HG02852 (cell line): ENCODE data around the gene ZNF827.

Source experiments
- ATAC-seq: cut with Tn5 transposase; IDR thresholded peaks from one replicate; pipeline ENCODE4 v1.9.1; 2021; ENCODE audit warnings: mild to moderate bottlenecking, moderate library complexity; ENCODE audit not compliant: unreplicated experiment

The ZNF827 gene

DNA sequence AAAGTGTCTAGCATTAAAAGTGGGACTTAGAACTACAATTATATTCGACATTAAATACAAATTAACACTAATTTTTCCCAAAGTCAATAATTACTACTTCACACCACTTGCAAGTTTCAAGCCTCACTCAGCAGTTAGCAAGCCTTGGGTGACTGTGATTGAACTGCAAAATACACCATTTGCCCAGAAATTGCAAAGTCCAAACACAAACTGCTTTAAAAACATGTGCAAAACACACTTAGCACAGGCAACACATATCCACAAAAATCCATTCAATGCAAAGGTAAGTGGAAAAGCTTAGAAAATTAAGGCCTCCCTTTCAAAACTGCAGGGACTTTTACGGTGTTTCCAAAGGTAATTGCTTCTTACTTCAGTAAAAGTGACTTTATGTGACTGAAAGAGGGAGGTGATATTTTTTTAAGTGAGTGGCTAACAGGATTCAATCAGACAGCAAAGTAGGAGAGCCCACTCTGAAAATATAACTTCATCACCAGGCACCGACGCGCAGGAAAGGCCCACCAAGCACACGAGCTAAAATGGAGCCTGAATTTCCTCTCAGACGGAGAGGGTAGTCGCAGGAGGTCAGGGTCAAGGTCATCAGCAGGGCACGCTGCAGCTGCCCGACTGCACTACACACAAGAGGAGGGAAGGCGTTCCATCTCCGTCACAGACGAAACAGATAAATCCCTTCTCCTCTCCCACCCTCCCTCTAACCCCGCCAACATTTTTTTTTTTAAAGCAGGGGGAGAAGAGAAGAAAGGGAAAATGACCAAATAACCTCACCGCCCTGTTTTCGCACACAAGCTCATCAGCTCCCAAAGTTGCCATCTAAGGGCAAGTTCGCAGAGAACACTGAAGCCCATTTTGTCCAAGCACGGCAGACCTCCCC is 3.1 kb downstream of the ZNF827 start:
- ATAC-seq = peak; percentile 25

DNA sequence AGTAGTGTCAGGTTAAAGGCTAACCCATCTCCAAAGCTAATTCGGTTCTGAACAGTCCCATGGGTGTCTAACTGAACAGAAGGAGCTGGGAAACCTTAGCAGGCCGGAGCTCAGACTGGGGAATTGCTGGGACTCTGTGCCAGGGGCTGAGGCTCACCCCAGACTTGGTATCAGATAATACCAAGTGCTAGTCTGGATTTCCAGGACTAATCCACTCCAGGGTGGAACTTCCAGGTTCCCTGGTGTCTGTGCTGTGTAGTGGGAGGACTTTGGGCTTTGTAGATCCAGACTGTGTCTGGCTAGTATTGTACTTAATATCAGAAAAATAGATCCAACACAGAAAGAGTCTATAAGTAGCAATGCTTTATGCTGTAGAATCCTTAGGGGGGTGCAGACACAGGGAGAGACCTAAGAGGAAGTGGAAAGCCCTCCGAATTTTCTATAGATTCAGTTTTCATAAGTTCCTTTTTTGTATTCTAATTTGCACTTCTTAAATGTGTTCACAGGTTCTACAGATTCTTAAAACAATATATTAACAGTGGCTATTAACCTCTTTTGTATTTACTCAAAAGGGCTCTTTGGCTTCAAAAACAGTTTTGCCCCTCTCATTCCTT is 4.1 kb downstream of the ZNF827 start:
- no peak for ATAC-seq

DNA sequence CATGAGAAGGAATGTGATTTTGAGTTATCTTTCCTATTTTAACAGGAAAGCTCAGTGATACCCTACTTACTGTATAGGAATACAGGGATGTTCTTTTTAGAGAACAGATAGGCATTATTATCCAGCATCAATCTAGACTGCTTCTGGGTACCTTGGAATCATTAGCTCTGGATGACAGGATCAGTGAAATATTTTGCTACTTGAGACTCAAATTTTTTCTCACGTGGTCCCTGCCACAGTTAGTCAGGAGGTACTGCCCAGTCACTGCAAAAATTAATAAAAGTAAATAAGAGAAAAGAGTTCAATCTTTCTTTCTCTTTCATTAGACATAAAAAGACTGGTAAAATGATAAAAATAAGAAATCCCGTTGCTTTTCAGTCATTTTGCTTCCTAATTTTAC is 5.5 kb downstream of the ZNF827 start:
- no peak for ATAC-seq

DNA sequence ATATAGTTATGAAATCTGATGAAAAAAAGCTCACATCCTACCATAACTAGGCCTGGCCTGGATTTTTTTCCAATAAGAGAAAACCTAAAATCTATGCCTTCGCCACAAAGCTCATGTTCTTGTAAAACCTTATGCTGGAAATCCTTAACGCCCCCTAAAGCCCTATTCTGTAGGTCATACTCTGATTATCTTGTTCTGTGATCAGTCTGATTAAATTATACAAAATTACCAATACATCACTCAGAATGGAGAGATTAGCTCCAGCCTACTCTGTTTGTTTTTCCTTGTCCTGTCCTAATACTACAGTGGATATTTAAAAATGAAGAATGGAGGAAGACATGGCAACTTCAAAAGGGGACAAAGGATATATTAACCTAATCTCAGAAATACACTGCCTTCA is 7.2 kb downstream of the ZNF827 start:
- no peak for ATAC-seq

DNA sequence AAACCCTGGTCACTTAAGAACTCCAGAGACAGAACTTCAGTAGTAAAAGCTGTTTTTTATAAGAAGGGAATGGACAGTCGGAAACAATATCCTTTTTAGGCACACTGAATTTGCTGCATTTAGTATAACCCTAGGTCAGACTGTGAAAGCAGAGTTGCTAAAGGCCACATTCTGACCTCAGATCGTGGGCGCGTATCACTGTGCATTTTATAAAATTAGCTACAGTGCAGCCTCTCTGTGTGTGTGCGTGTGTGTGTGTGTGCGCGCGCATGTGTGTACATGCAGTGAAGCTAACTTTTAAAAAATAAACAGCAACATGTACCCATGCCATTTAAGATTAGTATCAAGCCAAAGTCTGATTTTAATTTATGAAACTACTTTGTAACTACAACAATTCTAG is 8.0 kb downstream of the ZNF827 start:
- no peak for ATAC-seq

DNA sequence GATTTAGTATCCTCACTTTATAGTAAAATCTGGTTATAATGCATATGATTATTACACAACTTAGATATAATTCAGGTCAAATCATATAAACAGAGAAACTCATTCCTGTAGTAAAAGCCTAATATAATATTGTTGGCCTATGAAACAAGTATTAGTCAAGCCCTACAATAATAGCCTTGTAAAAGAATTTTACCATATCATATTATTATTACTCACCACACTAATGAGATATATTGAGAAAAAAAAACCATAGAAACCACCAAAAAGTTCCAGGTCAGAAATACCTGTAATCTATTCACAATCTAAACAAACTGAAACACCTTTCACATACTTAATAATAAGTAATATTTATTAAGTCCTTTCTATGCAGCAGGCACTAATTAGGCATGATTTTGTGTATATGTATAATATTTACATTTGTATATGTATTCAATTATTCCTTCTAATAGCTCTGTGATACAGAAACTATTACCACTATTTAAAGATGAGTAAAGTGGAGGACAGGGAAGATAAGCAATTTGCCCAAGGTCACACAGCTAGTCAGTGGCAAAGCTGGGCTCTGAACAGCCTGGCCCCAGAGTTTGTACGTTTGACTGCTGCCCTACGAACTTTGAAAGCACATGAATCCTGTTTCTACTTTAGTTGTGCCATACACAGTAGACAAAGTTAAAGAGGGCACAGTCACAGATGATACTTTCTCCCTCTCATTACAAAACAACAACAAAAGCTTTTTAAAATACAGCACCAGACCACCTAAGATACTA is 9.0 kb downstream of the ZNF827 start:
- ATAC-seq = no peak

DNA sequence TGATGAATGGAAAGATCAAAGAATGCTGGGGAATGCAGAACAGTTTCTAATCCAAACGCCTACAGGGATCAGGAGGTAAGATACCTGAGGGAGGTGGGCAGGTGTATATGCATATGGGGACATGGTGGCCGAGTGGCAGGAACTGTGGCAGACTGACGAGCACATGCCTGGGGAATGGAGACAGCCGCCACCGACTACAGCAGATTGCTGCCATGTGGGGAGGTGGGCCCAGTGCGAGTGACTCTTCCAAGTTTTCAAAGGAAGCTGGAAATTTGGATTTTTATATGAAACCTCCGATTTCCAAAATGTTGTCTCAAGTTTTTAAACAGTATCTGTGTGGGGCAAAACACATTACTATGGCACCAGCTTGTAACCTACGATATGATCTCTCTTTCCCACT is 9.9 kb downstream of the ZNF827 start:
- no peak for ATAC-seq

DNA sequence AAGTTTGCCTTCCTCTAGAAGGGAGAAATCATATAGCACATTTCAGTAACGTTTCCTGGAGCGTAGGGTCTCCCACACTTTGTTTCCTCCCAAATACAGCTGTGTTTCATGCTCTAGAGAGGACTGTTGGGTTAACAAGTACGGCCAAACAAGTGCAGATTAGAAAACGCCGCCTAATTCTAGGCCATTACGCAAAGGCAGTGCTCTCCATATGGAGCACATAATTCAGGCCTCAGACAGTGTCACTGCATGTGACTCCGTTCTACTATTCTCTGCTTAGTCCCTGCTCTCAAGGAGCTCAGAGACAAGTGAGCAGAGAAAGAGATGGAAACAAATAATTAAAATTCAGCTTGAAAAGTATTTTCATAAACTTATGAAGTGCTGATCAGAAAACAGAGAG is 11.6 kb downstream of the ZNF827 start:
- no peak for ATAC-seq

DNA sequence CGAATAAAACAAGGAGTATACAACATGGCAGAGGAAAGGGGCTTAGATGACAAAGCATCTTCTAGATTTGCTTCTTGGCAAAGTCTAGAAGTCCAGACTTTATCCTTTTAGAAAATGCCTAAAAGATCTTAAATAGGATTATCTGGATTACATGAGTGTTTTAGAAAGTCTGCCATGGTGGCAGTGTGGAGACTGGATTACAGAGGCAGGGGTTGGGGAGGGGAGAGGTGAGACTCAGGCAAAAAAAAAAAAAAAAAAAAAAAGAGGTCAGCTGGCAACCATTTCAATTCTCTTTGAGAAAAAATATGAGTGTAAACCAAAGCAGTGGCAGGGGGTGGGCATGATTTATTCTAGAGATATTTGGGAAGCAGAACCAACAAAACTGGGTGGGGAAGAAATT is 17.4 kb downstream of the ZNF827 start:
- ATAC-seq = no peak

DNA sequence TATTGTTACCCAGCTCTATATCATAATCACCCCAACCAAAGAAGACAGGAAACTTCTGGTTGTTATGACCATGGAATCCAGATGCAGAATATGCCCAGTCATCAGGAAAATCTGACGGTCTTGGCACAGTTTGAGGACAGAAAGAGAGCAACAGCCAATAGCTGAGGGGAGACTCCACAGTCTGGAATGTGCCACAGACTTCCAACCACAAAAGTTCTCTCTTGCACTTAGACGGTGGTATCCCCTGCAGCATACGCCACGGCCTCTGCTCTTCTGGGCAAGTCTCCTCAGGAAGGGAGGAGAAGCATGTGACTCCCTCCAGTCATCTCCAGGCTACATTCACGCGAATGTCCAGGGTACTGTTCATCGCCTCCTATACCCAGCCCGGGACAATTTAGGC is 18.4 kb downstream of the ZNF827 start:
- ATAC-seq = no peak

DNA sequence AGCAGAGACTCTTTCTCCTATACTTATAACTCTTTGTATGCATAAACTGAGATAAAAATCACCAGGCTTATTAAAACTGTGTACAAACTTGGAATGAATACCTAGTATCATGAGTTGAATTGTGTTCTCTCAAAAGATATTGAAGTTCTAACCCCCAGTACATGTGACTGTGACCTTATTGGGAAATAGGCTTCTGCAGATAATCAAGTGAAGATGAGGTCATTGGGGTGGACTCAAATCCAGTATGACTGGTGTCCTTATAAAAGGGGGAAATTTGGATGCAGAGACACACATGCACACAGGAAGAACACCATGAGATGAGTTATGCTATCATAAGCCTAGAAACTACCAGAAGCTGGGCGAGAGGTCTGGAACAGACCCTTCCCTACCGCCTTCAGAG is 26.2 kb downstream of the ZNF827 start:
- ATAC-seq = no peak

DNA sequence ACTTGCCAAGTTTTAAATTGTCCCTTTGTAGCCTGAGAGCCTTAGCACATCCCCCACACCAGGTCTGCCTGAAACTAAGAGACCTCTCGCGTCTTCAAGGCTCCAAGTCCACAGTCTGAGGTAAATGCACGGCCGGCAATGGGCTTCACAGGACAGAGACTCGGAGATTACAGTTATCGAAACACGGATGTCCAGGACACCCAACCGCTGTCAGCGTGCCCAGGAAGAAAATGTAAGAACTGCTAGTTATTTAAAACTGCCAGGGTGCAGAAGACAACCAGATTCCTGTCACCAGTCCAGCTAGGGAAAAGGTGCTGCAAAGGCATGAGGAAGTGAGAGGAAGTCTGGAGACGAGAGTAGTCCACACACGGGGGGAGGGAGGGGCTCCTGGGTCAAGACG is 28.9 kb downstream of the ZNF827 start:
- no peak for ATAC-seq

DNA sequence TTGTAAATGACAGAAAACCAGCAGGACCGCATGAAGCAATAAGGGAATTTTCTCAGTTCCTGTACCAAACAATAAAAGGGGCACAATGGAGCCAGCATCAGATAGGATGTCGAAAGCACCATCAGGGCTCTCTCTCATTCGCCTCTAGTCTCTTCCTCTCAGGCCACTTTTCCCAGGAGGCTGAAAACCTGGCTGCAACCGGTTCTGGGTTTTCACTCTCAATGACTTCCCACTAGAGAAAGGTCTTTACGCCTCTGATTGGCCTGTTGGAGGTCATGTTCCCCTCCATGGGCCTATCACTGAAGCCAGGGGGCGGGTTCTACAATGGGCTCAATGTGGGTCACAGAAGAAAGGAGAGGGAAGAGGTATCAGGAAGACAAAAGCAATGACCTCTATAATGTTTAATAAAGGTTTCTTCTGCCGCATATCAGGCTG is 29.3 kb downstream of the ZNF827 start:
- no peak for ATAC-seq

DNA sequence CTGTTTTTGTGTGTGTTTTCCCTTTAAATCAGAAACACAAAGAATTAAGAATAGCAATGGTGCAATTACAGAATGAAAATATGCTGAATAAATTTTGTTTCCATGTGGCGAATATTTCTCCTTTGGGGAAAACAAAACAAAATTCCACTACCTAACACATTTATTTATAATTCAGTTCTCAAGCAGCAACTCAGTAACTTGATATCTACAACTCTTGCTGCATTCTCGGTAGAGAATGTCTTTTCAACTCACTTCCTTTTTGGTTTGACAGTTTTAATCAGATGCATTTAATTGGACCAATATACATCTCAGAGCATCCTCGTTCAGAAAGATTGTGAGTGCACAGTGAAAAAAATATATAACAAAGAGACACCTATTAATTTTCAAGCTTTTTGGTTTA is 30.8 kb downstream of the ZNF827 start:
- no peak for ATAC-seq

DNA sequence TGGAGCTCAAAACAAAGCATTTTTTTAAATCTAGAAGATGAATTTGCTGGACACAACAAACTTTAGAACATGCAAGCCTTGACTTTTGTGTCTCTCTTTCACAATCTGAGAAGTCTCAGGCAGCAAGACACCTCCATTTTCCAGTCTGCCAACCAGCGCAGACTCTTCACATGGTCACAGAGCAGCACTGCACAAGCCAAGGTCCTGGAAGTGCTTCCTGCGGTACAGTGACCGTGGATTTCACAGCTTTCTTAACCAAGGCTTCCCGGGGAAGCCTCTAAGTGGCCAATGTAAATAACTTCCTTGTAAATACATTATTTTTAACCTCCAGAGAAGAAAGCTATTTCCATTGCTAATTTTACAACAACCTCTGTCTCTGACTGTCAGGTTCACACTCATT is 31.2 kb downstream of the ZNF827 start:
- no peak for ATAC-seq

DNA sequence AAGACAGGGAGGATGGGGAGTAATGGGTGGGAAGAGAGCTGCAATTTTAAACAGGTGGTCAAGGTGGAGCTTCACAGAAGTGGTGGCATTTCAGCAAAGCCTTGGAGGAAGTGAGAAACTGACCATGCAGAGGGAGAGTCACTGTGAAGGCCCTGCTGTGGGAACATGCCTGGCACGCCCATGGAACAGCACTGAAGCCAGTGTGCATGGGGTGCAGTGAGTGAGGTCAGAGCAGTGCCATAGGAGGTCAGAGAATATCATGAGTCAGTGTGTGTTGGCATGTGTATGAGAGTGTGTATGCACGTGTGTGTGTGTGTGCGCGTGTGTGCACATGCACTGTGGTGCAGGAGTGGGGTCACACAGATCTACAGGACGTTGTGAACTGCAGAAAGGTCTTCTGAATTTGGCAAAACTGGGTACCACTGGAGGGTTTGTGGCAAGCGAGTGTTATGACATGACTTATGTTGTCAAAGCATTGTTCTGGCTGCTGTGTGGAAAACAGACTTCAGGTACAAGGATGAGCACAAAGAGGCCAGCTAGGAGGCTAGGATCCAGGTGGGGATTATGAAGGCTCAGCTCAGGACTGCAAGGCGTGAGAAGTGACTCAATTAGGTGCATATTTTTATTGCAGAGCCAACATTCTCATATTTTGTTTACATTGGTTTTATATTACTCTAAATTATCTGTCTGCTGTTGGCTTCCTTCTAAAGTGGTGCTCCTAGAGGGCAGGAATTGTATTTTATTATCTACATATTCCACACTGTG is 34.0 kb downstream of the ZNF827 start:
- ATAC-seq = no peak

DNA sequence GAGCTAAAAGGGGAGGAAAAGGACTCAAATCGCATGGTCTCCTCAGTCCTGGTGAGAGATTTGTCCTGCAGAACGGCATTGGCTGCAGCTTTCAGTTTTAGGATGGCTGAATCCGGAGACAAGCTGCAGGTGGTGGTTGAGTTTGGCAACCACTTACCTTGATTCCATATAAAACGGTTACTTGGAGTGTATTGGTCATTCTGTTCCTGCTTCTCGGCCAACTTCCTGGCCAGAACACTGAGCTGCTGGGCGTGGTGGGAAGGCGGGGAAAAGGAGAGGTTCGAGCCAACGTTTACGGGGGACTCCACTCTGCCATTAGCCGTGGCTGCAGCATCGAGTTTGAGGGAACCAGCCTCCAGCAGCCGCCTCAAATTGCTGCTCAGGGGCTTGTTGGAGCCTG is 36.1 kb downstream of the ZNF827 start:
- ATAC-seq = no peak

DNA sequence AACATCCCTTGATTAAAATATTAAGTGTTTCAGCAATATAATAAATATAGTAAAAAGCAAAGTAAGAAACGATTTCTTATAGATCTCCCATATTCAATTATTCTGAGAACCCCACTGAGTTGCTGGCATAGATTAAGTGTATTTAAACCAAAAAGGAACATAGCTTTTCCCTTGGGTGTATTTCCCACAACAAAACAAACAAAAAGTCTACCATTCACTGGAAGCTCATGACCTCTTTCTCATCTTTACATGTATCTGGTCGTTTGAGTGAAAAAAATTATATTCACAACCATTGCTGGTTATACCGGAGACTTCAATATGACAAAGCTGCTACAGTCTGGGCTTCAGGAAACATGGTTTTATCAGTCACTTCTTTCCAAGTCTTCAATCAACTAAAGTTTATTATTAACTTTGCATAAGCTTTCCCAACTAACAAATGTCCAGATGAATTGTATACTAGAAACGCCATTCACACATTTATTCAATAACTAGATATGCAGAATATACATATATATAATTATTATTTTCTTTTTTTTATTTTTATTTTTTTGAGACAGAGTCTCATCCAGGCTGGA is 38.6 kb downstream of the ZNF827 start:
- ATAC-seq = no peak

DNA sequence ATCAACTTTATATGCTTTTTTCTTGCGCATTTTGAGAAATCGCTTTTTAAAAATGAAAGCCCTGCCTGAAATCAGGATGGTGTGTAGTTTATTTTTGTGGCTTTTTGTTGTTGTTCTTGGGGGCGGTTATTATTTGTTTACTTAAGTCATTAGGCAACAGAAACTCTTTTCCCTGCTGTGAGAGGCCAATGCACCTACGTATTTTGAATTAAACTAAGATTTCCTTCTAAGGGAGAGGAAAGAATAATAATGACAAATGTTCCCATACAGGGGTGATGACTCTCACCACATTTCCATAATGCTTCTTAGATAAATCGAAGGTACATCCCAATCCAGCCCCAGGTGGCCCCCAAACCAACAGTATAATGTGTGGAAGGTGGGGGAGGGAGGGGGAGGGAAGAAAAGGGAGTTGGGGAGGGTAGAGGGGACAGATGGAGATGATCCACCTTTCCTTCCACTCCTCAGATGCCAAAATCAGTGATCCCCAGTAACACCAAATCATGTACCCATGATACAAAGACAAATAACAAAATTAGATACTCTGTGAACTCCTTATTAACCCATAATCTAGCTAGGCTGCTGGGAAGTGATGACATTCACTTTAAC is 39.6 kb downstream of the ZNF827 start:
- ATAC-seq = no peak

DNA sequence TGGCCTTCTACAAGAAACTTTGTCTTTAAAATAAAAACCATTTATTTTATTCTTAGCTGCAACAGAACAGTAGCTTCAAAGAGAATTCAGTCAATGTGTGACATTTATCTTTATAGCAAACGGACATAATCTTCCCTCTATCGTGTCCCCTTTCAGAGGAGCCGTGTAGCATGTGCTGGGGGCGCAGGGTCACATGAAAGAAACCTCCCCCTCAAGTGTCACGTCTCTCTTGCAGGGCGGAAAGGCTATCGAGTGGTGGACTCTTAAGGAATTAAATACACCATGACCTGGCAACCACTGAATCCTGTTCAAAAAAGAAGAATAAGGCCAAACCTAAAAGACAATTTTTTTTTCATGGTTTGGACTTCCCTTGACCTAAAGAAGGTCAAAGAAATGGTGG is 40.2 kb downstream of the ZNF827 start:
- ATAC-seq = no peak
